GM08714 (cell line): ENCODE results near the gene SKAP1.

ENCODE experiments used
- H3K4me3 ChIP-seq: fragments of 200-500 bp; sonication (Bioruptor generic); 2 replicates; pipeline ENCODE4 v1.5.1; 2014; ENCODE audit warnings: mild to moderate bottlenecking, low read length, inconsistent platforms
- ZNF274 ChIP-seq: IDR thresholded peaks from 2 replicates; pipeline ENCODE4 v1.6.1; 2012; ENCODE audit warnings: mild to moderate bottlenecking, low read depth, low read length

Gene SKAP1

GRCh38 chr17:48317732-48318131, 112.3 kb downstream of the SKAP1 start:
- no peak overlapping the region for H3K4me3 ChIP-seq

GRCh38 chr17:48314716-48315115, 115.3 kb downstream of the SKAP1 start:
- TF ChIP-seq ZNF274, result no peak
- H3K4me3 ChIP-seq, result no peak overlapping the region

More at GRCh38 chr17:48317732-48318131, 112.3 kb downstream of the SKAP1 start:
- TF ChIP-seq ZNF274, result no peak

GRCh38 chr17:48313096-48313755, 116.8 kb downstream of the SKAP1 start:
- H3K4me3 ChIP-seq, result no peak overlapping the region
- TF ChIP-seq ZNF274, result no peak

DNA sequence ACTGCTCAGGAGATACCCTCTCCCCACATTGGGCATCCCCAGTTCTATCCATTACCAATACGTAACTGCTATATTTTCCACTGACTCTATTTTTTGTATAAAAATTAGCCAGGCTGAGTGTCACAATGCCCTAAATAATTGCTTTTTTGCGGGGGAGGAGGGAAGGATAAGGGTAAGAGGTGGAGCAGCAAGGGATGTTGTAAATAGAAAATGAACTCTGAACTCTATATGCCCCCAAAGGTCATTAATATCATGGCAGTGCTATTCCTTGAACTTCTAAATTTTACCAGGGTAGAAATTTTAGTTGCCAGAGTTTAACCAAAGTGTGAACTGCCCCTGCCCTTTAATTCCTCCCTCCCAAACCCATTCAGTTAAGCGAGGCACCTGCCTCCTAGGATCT, 118.7 kb downstream of the SKAP1 start:
- no peak overlapping the region for H3K4me3 ChIP-seq
- no peak for TF ChIP-seq ZNF274

DNA sequence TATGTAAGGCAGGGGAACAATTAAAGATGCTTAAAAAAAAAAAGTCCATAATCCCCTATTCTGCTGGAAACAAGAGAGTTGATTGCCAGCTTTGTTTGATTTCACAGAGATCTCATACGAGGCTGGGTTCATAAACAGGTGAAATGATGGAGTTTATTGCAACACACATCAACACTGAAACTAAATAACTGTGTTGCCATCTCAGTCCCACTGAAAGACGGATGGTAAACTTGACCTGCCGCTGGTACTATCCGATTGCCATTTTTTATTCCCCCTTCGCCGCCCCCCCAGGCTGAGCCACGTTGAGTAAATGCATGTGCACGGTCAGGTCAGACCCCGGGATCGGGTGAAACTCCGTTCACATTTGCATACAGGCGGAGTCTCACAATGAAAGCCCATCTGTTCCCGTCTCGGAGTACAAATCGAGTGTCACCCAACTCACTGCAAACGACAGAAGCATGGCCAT, 119.2 kb downstream of the SKAP1 start:
- no peak overlapping the region for H3K4me3 ChIP-seq
- no peak for TF ChIP-seq ZNF274

DNA sequence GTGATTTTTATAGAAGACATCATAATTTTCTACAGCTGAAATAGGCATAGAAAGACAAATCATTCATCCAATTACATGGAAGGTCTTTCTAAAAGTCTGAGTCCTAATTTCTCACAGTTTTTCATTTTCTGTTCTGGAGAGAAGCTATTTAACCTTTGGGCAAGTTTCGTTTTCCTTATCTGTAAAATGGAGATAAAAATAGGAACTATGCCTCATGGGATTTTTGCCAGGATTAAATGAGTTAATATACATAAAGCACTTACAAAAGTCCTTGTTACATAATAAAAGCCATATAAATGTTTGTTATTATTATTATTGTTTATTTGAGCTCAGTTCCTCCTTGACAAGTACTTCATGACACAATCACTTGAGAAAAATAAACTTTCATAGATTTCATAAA, 121.4 kb downstream of the SKAP1 start:
- H3K4me3 ChIP-seq, result no peak overlapping the region
- no peak for TF ChIP-seq ZNF274

DNA sequence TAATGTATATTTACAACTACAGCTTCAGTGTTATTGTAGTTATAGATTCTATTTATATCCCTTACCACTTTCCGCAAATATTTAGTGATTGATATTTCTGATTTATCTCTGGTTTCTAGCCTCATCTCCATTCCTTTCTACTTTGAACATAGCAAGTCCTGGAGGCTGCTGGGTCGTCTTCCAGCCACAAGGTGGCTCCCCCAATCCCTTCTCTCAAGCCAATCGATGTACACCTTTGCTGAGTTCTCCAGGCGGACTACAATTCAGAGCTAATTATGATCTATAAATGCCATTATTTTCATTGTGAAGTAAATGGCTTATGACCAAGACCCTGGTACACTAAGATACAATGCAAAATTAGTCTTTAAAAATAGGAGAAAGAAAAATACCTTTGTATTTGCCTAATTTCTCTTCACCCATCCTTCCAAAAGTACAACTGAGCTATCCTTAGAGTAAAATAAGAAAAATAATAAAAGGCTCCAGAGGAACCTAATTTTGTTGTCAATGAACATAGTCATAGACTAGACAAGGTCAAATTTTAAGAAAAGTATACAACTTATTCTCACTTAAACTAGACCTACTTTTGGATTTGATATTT, 122.1 kb downstream of the SKAP1 start:
- no peak for TF ChIP-seq ZNF274
- H3K4me3 ChIP-seq, result no peak overlapping the region

- no peak for TF ChIP-seq ZNF274
- H3K4me3 ChIP-seq, result no peak overlapping the region
Observed at GRCh38 chr17:48307255-48307654, 122.8 kb downstream of the SKAP1 start.

DNA sequence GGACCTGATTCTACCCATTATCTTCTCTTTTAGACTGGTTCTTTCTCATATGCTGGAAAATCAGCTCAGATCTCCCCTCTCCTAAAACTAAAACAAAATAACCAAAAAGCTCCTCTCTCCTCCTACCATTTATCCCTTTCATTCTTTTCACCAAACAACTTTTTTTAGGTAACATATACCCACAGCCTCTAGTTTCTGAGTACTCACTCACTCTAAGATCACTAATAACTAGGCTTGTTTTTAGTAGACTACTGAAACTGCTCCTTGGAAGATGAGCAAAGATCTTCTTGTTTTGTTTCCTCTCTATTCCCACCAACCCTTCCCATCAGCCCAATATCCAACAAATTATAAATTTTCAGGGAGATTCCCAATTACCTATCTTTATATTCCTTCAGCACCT, 129.0 kb downstream of the SKAP1 start:
- H3K4me3 ChIP-seq, result no peak overlapping the region
- no peak for TF ChIP-seq ZNF274

DNA sequence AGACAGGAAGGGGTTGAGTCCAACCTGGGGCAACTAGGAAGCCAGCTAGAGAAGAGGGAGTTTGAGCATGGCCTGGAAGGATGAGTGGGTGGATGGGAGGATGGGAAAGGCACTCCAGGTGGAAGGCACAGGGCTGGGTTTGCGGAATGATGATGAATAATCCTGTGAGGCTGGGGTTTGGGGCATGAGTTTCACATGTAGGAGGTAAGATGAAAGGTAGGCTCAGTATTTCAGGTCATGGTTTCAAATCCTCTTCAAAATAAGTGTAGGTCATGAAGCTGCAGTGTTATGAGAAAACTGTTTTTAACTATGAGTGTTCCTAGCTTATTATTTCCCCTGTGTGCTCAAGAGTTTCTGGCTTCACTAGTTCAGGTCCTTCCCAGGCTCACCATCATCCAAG, 130.3 kb downstream of the SKAP1 start:
- TF ChIP-seq ZNF274, result no peak
- peak overlapping the region; percentile 30; the same call in 1 of the 2 replicates for H3K4me3 ChIP-seq

- no peak overlapping the region for H3K4me3 ChIP-seq
- TF ChIP-seq ZNF274, result no peak
Observed at GRCh38 chr17:48297825-48298224, 132.2 kb downstream of the SKAP1 start.

DNA sequence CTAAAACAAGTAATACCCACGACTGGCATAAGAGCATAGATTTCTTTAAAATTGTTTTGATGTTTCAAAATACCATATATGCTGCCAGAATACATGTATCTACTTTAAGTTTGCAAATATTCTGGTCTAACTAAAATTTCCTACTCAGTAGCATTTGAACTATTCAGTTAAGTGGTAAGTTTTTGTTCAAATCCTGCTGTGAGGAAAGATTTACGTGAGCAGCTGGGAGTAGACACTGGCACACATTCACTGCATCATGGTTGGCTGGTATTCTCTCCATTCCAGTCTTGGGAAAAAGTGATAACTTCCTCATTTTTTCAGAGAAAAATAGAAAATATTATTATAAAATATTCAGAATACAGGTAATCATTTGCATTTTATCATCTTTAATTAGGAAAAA, 133.6 kb downstream of the SKAP1 start:
- no peak overlapping the region for H3K4me3 ChIP-seq
- no peak for TF ChIP-seq ZNF274

DNA sequence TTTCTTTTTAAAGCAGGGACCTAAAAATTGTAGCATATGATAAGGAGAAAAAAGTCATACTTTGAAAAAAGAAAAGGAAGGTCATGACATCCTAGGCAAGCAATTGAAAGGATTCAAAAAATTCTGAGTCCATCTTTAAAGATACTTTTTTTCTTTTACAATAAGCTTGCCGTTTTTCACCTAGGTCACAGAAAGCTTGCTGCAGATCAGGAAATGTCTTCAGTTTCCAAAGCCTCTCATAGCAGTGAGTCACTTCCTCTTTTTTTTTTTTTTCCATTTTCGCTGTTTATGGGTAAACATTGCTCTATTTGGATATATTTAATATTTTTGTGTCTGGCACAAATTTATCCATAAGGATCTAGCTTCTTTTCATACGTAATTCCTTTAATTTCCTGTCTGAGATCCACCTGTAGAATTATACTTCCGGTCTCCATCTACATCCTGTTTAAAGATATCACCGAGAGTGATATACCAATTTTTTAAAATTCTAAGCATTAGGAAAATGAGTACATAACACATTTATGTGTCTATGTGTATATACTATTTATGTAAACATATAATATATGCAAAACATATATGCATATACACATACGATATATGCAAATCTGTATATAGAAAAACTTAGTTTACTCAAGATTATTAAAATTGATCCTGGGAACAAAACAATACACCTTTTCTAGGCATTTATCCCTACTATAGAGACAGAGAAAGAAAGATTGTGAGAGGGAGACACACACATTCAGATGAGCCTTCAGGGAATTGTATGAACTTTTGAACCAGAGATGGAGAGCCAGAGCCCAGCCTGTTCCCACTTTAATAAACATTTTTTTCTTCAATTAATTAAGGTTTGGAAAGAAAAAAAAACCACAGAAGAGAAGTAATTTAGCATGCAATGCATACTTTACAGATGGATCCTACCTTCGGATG, 134.4 kb downstream of the SKAP1 start:
- TF ChIP-seq ZNF274, result no peak
- no peak overlapping the region; the same call in 1 of the 2 replicates for H3K4me3 ChIP-seq

GRCh38 chr17:48294806-48295361, 135.1 kb downstream of the SKAP1 start:
- TF ChIP-seq ZNF274, result no peak
- H3K4me3 ChIP-seq, result no peak overlapping the region; the same call in 1 of the 2 replicates
